ENCODE measurements around the gene THRB.

DNA sequence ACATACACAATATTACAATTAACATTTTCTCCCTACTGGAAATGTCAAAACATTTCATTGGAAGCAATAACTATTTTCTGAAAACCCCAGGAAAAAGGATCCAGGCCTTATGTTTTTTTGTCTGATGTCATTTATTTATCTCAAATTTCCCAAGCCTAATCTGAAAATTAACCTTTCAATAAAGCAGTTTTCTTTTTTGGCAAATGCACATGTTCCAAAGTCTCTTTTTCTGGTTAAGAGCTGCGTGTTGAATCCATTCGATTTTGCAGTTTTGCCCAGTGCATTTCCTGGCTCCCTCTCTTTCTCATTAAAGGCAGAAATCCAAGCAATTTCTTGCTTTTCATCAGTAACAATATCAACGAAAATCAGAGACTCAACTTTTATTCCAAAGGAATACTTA is 327.2 kb downstream of the THRB start:
- TF ChIP-seq TEAD1 (CRISPR knock-in tag; IDR thresholded peaks at IDR 0.05) = no peak
- no peak for TF ChIP-seq HMGA2 (CRISPR knock-in tag; IDR thresholded peaks at IDR 0.05)
- TF ChIP-seq, protein P1, sequence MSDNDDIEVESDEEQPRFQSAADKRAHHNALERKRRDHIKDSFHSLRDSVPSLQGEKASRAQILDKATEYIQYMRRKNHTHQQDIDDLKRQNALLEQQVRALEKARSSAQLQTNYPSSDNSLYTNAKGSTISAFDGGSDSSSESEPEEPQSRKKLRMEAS (CRISPR knock-in tag; IDR thresholded peaks at IDR 0.05) = no peak
- TF ChIP-seq, protein P2, sequence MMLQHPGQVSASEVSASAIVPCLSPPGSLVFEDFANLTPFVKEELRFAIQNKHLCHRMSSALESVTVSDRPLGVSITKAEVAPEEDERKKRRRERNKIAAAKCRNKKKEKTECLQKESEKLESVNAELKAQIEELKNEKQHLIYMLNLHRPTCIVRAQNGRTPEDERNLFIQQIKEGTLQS (CRISPR knock-in tag; conservative IDR thresholded peaks at IDR 0.05) = no peak
- no peak for TF ChIP-seq JAZF1 (CRISPR knock-in tag; IDR thresholded peaks at IDR 0.05)
